Colonic mucosa (tissue), 4 donors: ENCODE results near the gene P3H1. TPM values are rescaled to one million over a fixed set of nuclear protein-coding genes. Genes with fewer than 3 reads are reported as not detected.

Source experiments
- DNase-seq: peaks from one replicate; pipeline ENCODE4 v3.0.0-alpha.2; 2020
- H3K27ac ChIP-seq: fragments of 200-600 bp; one replicate; pipeline ENCODE4 v1.8.0; 2021
- H3K27me3 ChIP-seq: fragments of 200-600 bp; one replicate; pipeline ENCODE4 v1.8.0; 2021
- H3K36me3 ChIP-seq: fragments of 200-600 bp; one replicate; pipeline ENCODE4 v1.8.0; 2021
- H3K4me1 ChIP-seq: fragments of 200-600 bp; one replicate; pipeline ENCODE4 v1.8.0; 2021; ENCODE audit warnings: mild to moderate bottlenecking
- H3K4me3 ChIP-seq: fragments of 200-600 bp; one replicate; pipeline ENCODE4 v1.8.0; 2021
- H3K9ac ChIP-seq, 2 donors: one replicate each; pipeline ENCODE4 v1.7.0; 2013; ENCODE audit warnings: control low read depth in 2 of 2, low read depth in 2 of 2, low read length in 2 of 2
- H3K9me3 ChIP-seq: fragments of 200-600 bp; one replicate; pipeline ENCODE4 v1.8.0; 2021
- intact Hi-C: fragments of 100-400 bp; cut with DNase I; formaldehyde crosslinking; loops from one replicate; pipeline ENCODE4 v1.14.1; 2022
- total RNA-seq, 2 donors: library from RNA; stranded (reverse); fragmentation: NEBNext Ultra II Directional in 1 of 2; extraction: Animal tissue kit (Norgen Biotek cat#: 25700) in 1 of 2; gene quantifications; one replicate each; pipeline ENCODE4 v1.2.1, GENCODE V29; 2021
- TF ChIP-seq, protein P1 (sequence below): fragments of 200-600 bp; IDR thresholded peaks from one replicate; pipeline ENCODE4 v1.8.0; 2022; ENCODE audit warnings: antibody characterized with exemption, mild to moderate bottlenecking
- donor health status: healthy.
- donor health status: DM: no; HTN: no; CAD: no.
- donor health status: DM: no; HTN: no; CAD: no.

Gene P3H1
- total RNA-seq, 2 donors from 2014 or later = 11.7 to 19.1 TPM

DNA sequence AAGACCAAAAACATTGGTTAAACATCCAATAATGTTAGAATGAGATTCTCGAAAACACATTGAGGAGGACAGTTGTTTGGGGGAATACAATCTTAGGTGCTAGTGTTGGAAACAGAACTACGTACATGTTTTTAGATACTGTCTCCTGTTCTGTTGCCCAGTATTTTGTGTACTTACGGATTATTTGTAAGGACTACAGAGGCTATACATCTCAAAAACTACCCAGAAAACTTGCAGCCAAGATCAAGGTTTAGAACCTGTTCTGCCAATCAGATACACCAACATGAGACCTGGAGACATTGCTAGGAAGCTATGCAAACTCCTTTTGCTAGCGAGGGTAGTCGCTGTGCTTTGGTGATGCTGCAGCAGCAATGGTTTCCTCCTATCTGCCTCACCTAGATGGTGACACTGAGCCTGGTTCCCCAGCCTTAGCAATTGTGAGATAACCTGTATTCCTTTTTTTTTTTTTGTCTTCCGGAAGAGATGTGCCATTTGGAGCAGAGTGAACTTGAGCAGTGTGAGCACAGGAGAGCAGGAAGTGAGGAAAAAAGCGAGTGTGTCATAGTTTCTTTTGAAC lies 62.9 kb downstream of the P3H1 start:
- no peaks in the 10 kb centered on the region for H3K4me1 ChIP-seq
- H3K27me3 ChIP-seq = no peaks in the 10 kb centered on the region
- DNase-seq = no peak
- no peak overlapping the region for H3K4me3 ChIP-seq
- H3K36me3 ChIP-seq = peaks cover 31% of the 10 kb centered on the region
- H3K27ac ChIP-seq = no peak overlapping the region
- intact Hi-C loops = no loop called here
- no peak overlapping the region for H3K9ac ChIP-seq
- no peaks in the 10 kb centered on the region for H3K9me3 ChIP-seq
- TF ChIP-seq, protein P1, sequence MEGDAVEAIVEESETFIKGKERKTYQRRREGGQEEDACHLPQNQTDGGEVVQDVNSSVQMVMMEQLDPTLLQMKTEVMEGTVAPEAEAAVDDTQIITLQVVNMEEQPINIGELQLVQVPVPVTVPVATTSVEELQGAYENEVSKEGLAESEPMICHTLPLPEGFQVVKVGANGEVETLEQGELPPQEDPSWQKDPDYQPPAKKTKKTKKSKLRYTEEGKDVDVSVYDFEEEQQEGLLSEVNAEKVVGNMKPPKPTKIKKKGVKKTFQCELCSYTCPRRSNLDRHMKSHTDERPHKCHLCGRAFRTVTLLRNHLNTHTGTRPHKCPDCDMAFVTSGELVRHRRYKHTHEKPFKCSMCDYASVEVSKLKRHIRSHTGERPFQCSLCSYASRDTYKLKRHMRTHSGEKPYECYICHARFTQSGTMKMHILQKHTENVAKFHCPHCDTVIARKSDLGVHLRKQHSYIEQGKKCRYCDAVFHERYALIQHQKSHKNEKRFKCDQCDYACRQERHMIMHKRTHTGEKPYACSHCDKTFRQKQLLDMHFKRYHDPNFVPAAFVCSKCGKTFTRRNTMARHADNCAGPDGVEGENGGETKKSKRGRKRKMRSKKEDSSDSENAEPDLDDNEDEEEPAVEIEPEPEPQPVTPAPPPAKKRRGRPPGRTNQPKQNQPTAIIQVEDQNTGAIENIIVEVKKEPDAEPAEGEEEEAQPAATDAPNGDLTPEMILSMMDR = no peak

DNA sequence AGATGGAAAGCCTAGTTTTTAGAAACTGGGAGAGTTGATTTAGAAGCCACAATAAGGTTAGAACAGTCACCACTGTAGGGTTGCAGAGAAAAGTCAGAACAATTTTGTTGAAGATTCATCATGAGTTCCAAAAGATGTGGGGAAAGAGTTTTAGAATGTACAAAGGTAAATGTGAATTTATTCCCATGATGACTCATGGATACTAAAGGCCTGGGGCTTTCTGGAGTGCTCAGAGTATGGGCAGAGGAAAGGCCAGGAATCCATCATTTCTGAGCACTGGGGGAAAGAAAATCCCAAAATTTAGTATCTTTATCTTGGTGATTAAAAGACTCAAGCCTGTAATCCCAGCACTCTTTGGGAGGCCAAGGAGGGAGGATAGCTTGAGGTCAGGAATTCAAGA lies 66.8 kb downstream of the P3H1 start:
- DNase-seq = no peak
- Histone ChIP-seq H3K27ac (no peak overlapping the region), H3K27me3 (no peaks in the 10 kb centered on the region), H3K9ac (no peak overlapping the region), H3K36me3 (peaks cover 33% of the 10 kb centered on the region), H3K4me3 (no peak overlapping the region), H3K9me3 (no peaks in the 10 kb centered on the region), H3K4me1 (no peaks in the 10 kb centered on the region)
- intact Hi-C loops = no loop called here
- TF ChIP-seq, protein P1 = no peak

DNA sequence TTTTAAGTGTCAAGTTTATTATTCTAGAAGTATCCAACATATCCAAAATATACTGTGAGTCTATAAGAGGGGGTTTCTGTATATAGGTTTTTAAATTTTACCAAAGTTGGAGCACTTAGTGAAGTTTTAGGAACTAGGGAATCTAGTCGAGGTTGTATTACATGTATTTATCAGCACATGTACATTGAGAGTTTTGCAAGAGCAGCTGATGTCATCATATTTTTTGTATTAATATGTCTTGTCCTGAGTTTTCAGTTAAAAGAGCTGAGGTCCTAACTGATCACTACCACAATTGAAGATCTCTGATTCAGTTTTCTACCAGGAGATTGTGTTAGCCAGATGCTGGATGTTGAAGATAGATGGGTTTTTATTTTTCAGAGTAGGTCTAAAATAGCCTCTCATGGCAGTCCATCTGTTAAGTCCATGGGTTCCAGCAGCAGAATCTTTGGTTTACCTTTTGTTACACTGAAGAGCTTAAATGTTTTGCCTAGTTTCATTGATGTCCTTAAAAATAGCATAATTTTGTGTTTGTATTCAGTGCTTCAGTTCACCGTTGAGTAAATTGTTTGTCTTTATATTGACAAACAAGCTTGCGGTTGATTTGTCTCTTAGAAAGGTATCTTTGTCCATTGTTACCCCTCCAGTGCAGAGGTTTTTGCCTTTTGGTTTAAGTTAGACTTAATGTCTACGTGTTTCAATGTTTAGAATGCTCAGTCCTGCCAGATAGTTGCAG lies 68.6 kb downstream of the P3H1 start:
- Histone ChIP-seq H3K27me3 (no peaks in the 10 kb centered on the region), H3K4me3 (no peak overlapping the region), H3K27ac (no peak overlapping the region), H3K36me3 (peaks cover 32% of the 10 kb centered on the region), H3K9ac (no peak overlapping the region), H3K4me1 (no peaks in the 10 kb centered on the region), H3K9me3 (no peaks in the 10 kb centered on the region)
- DNase-seq = no peak
- intact Hi-C loops = no loop called here
- TF ChIP-seq, protein P1 = no peak

Other genes starting within 250 kb of the P3H1 start
- gene PPIH, start 108.6 kb downstream of the P3H1 start, total RNA-seq = 10 to 100 TPM; 35.0 to 70.8 TPM
- 100 to 1,000 TPM; 471 to 894 TPM for gene YBX1, start 84.6 kb downstream of the P3H1 start, total RNA-seq
- not detected for gene CLDN19, start 26.8 kb downstream of the P3H1 start, total RNA-seq
- 1 to 10 TPM; 3.4 to 5.8 TPM for gene C1orf50, start 221 bp upstream of the P3H1 start, total RNA-seq
- gene TMEM269, start 18.0 kb upstream of the P3H1 start, total RNA-seq = under 1 TPM in 1 of 2 donors, not detected in 1; 0.10 TPM
- gene ERMAP, start 50.1 kb upstream of the P3H1 start, total RNA-seq = 10 to 100 TPM in 1 of 2 donors, 1 to 10 TPM in 1; 9.0 to 13.3 TPM
- gene SVBP, start 50.4 kb upstream of the P3H1 start, total RNA-seq = 10 to 100 TPM; 14.0 to 22.9 TPM
- 1 to 10 TPM; 5.1 to 6.2 TPM for gene ZNF691, start 79.6 kb upstream of the P3H1 start, total RNA-seq
- 100 to 1,000 TPM in 1 of 2 donors, 10 to 100 TPM in 1; 71.6 to 150 TPM for gene SLC2A1, start 191.8 kb upstream of the P3H1 start, total RNA-seq